SU-DHL-6 (cell line): ENCODE measurements around the gene PPP1R3A.

Experiments used
- H2AFZ ChIP-seq: fragments of 200-600 bp; sonication (generic); 2 replicates; pipeline ENCODE4 v1.6.1; 2014; ENCODE audit warnings: low read depth, mild to moderate bottlenecking, moderate library complexity, mixed read lengths, antibody characterized with exemption, low read length; ENCODE audit not compliant: severe bottlenecking
- H3F3A ChIP-seq: fragments of 200-600 bp; shearing (Covaris generic); 2 replicates; pipeline ENCODE4 v1.6.0; 2016; ENCODE audit warnings: antibody characterized with exemption, mild to moderate bottlenecking; ENCODE audit not compliant: insufficient read depth
- H3K27ac ChIP-seq: fragments of 200-600 bp; sonication (generic); 2 replicates; pipeline ENCODE4 v1.5.1; 2016; ENCODE audit warnings: low read depth, mild to moderate bottlenecking, low read length, moderate library complexity, mixed read lengths
- H3K27me3 ChIP-seq: fragments of 200-600 bp; sonication (generic), shearing (Covaris generic); 2 replicates; pipeline ENCODE4 v1.6.0; 2014; ENCODE audit warnings: mild to moderate bottlenecking, low read length
- H3K36me3 ChIP-seq: fragments of 200-600 bp; sonication (generic); 2 replicates; pipeline ENCODE4 v1.6.1; 2014; ENCODE audit warnings: mild to moderate bottlenecking, low read length, mixed read lengths
- H3K4me2 ChIP-seq: fragments of 300-600, 200-600 bp; shearing (Covaris generic), sonication (generic); 2 replicates; pipeline ENCODE4 v1.6.0; 2014; ENCODE audit warnings: low read length, low read depth, mild to moderate bottlenecking; ENCODE audit not compliant: poor library complexity, severe bottlenecking
- H3K4me3 ChIP-seq: fragments of 200-600 bp; sonication (generic); 2 replicates; pipeline ENCODE4 v1.5.1; 2014; ENCODE audit warnings: antibody characterized with exemption, low read length, mild to moderate bottlenecking, mixed read lengths; ENCODE audit not compliant: insufficient read depth, poor library complexity, severe bottlenecking
- H3K79me2 ChIP-seq: fragments of 200-600 bp; sonication (generic); 2 replicates; pipeline ENCODE4 v1.6.1; 2014; ENCODE audit warnings: mild to moderate bottlenecking, low read length, moderate library complexity; ENCODE audit not compliant: insufficient read depth
- H3K9ac ChIP-seq: fragments of 200-600 bp; sonication (generic); 2 replicates; pipeline ENCODE4 v1.7.0; 2014; ENCODE audit warnings: mild to moderate bottlenecking, low read length
- H3K9me2 ChIP-seq: fragments of 200-600 bp; sonication (generic); replicated peaks from 2 replicates; pipeline ENCODE4 v1.6.1; 2014; ENCODE audit warnings: low read length; ENCODE audit not compliant: insufficient read depth
- H3K9me3 ChIP-seq: fragments of 200-600 bp; sonication (generic); 2 replicates; pipeline ENCODE4 v1.6.1; 2014; ENCODE audit warnings: low read length, mixed read lengths; ENCODE audit not compliant: insufficient read depth
- H4K20me1 ChIP-seq: fragments of 200-600 bp; sonication (generic); 2 replicates; pipeline ENCODE4 v1.6.1; 2014; ENCODE audit warnings: low read depth, mild to moderate bottlenecking, antibody characterized with exemption, low read length, moderate library complexity, mixed read lengths
- EZH2phosphoT487 ChIP-seq: fragments of 200-600 bp; sonication (generic), shearing (Covaris generic); conservative IDR thresholded peaks from 2 replicates; pipeline ENCODE4 v1.6.1; 2018; ENCODE audit warnings: mild to moderate bottlenecking, antibody characterized with exemption, low read length, moderate library complexity, mixed read lengths
- TF ChIP-seq, protein P1 (sequence below): fragments of 200-600 bp; sonication (generic); IDR thresholded peaks from one replicate; pipeline ENCODE4 v1.5.1; 2017; ENCODE audit warnings: antibody characterized with exemption, mild to moderate bottlenecking, low read length, moderate library complexity; ENCODE audit not compliant: insufficient read depth, poor library complexity, severe bottlenecking

Gene PPP1R3A

DNA sequence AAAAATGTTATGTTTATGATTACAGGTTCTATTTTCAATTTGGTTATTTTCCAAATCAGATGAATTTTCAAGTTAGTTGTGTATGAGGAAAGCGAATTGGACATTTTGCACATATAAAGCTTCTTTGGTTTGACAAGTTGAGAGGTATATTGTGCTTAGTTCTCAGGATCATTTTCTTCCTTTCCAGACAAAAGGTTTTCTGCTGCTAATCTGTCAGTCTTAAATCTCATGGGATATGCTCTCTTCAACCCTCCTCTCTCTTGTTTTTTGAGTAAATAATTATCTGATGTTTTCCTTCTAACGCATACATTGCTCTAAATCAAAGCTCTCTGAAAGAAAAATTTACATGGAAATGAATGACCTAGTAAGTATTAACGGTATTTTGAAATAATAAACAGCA is 77.9 kb downstream of the PPP1R3A start:
- H3K27ac ChIP-seq: no peak overlapping the region
- no peaks in the 10 kb centered on the region for H3F3A ChIP-seq
- TF ChIP-seq, protein P1, sequence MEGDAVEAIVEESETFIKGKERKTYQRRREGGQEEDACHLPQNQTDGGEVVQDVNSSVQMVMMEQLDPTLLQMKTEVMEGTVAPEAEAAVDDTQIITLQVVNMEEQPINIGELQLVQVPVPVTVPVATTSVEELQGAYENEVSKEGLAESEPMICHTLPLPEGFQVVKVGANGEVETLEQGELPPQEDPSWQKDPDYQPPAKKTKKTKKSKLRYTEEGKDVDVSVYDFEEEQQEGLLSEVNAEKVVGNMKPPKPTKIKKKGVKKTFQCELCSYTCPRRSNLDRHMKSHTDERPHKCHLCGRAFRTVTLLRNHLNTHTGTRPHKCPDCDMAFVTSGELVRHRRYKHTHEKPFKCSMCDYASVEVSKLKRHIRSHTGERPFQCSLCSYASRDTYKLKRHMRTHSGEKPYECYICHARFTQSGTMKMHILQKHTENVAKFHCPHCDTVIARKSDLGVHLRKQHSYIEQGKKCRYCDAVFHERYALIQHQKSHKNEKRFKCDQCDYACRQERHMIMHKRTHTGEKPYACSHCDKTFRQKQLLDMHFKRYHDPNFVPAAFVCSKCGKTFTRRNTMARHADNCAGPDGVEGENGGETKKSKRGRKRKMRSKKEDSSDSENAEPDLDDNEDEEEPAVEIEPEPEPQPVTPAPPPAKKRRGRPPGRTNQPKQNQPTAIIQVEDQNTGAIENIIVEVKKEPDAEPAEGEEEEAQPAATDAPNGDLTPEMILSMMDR: no peak
- no peak for TF ChIP-seq EZH2phosphoT487
- H3K9ac ChIP-seq: no peak overlapping the region
- no peaks in the 10 kb centered on the region for H3K36me3 ChIP-seq
- no peaks in the 10 kb centered on the region for H3K27me3 ChIP-seq
- H3K79me2 ChIP-seq: no peaks in the 10 kb centered on the region
- H2AFZ ChIP-seq: no peak overlapping the region
- no peak overlapping the region for H3K4me3 ChIP-seq
- no peaks in the 10 kb centered on the region for H4K20me1 ChIP-seq
- no peaks in the 10 kb centered on the region for H3K9me3 ChIP-seq
- H3K9me2 ChIP-seq: no peaks in the 10 kb centered on the region
- H3K4me2 ChIP-seq: no peak overlapping the region

DNA sequence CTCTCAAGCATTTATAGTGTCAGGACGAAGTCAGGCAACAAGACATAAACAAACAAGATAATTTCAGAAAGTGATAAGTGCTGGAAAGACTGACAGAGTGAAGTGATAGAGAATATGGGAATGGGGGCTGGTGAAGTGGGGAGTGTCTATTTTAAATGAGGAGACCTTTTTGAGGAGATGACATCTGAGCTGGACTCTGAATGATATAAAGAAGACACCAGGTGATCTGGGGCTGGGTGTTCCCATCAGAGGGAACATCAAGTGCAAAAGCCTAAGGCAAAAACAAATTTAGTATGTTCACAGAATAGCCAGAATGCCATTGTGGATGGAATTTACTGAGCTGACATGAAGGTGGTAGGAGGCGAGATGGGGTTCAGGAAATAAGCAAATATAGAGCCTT is 83.4 kb downstream of the PPP1R3A start:
- no peak for TF ChIP-seq EZH2phosphoT487
- TF ChIP-seq, protein P1: no peak
- Histone ChIP-seq H2AFZ (no peak overlapping the region), H3K27me3 (no peaks in the 10 kb centered on the region), H3K27ac (no peak overlapping the region), H3K36me3 (no peaks in the 10 kb centered on the region), H3K9me2 (no peaks in the 10 kb centered on the region), H3K9me3 (no peaks in the 10 kb centered on the region), H3F3A (no peaks in the 10 kb centered on the region), H3K79me2 (no peaks in the 10 kb centered on the region), H3K4me2 (no peak overlapping the region), H3K9ac (no peak overlapping the region), H4K20me1 (no peaks in the 10 kb centered on the region), H3K4me3 (no peak overlapping the region)

DNA sequence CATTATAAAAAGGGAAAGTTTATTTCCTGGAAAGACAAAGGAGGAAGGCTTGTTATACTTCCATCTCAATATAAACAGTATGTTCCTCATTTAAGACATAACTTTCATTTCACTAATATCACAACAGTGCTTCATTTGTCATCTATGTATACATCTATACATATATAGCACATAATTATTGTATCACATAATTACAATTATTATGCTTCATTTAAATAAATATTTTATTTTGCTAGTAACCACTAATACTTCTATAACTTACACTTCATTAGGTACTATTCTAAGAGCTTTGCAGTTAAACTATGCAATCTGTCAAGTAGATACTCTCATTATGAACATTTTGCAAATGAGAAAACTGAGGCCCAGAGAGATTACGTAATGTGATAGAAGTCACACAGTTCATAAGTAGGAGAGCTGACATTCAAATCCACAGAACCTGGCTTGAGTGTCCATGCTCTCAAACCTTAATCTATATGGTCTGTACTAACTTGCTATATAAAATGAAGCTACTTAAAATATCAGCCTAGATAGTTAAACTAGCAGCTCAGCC is 86.5 kb downstream of the PPP1R3A start:
- Histone ChIP-seq H3K79me2 (no peaks in the 10 kb centered on the region), H3F3A (no peaks in the 10 kb centered on the region), H3K4me3 (no peak overlapping the region), H3K36me3 (no peaks in the 10 kb centered on the region), H3K27ac (no peak overlapping the region), H3K9me3 (no peaks in the 10 kb centered on the region), H3K4me2 (no peak overlapping the region), H4K20me1 (no peaks in the 10 kb centered on the region), H3K9ac (no peak overlapping the region), H3K9me2 (no peaks in the 10 kb centered on the region; the same call in 1 of the 2 replicates), H3K27me3 (no peaks in the 10 kb centered on the region), H2AFZ (no peak overlapping the region)
- TF ChIP-seq, protein P1: no peak
- no peak for TF ChIP-seq EZH2phosphoT487
